Measurements from ENCODE around the gene LPCAT1. TPM values are rescaled to one million over a fixed set of nuclear protein-coding genes. Genes with fewer than 3 reads are reported as not detected.
A peak's percentile ranks its signal among the peaks of the same experiment; 100 is the strongest.

The LPCAT1 gene
- total RNA-seq, 1 donor from 2014 or later = 45.7 TPM

DNA sequence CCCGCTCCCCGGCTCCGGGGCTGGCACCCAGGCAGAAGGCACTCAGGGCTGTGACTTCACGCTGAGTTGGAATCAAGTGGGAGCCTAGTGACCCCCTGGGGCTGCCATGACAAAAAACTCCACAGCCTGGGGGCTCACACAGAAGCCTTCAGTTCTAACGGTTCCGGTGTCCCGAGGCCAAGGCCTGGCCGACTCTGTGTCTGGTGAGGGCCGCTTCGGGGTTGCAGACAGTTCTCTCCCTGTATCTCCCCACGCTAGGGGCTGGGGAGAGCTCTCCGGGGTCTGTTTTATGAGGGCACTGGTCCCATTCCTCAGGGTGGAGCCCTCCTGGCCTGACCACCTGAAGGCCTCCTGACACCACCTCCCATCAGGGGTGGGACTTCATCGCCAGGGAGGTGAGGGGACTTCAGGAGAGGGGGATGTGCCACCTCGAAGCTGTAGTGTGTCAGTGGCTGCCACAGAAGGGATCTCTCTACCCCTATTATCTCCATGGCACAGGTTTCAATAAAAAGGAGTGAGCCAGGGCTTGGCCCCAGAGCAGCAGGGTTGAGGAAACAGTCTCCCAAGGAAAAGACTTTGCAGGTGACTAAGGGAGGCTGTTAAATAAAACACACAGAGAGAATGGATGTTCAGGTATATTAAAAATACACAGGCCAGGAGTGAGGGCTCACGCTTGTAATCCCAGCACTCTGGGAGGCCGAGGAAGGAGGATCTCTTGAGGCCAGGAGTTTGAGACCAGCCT is 77.0 kb downstream of the LPCAT1 start:
- peak; percentile 81 for DNase-seq (ENCODE audit: low spot score)

DNA sequence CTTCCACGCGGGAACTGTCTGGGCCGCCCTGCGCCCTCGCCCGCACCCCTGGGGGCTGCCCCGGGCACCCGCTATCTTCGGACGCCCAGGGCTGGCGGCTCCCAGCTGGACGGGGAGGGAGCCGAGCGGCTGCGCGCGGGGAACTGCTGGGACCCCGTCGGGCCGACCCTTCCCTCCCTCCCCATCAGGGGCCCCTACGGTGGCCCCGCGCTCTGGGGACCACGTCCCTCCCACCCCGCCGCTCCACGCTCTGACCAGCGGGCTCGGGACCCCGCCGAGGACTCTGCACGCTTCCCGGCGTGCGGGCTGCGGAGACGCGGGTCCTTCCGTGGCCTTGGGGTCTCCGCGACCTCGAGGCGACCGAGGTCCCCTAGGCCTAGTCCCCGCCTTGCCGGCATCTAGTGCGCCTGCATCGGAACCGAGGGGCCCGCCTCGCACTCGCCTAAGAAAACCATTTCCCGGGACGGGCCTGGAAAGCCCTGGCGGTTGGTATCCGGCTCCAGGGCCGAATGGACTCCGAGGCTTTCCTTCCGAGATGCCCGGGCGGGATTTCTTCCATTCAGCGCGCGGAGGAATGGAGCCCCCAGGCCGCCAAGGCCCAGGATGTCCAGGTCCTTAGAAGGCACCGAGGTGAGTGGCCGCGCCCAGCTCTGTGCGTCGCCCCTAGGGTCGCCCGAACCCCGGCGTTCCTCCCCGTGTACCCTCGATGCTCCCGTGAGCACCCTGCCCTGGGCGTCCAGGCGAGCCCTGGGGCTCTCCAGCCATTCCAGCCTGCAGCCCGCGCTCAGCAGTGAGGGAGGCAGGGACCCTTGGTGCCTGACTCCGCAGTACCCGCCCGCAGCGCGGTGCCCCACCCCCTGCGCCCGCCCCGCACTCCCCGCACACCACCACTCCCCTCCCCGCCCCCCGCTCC is 77.8 kb downstream of the LPCAT1 start:
- peak; percentile 83 for DNase-seq (ENCODE audit: low spot score)

DNA sequence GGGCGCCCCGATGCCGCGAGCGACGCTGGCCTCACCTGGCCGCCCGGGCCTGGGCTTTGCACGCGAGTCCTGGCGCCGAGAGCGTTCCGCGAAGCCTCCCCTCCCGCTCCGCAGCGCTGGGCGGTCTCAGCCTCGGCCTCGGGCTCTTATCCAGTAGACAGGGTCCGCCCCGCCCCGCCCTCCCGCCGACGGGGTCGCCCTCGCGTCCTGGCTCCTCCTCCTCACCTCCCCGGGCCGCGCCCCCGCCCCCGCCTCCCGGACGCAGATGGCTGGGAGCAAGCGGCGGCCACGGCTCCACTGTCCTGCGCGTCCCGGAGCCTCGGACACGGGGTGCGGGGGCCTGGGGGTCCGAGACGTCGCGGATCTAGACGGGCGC is 78.5 kb downstream of the LPCAT1 start, which contains the start of gene SLC6A3:
Gene SLC6A3, minus strand, starts transcription at position 128 of the 376 bp plus-strand sequence. CDS start 2,243 bp downstream, outside the sequence.
- peak; percentile 85 for DNase-seq (ENCODE audit: low spot score)

DNA sequence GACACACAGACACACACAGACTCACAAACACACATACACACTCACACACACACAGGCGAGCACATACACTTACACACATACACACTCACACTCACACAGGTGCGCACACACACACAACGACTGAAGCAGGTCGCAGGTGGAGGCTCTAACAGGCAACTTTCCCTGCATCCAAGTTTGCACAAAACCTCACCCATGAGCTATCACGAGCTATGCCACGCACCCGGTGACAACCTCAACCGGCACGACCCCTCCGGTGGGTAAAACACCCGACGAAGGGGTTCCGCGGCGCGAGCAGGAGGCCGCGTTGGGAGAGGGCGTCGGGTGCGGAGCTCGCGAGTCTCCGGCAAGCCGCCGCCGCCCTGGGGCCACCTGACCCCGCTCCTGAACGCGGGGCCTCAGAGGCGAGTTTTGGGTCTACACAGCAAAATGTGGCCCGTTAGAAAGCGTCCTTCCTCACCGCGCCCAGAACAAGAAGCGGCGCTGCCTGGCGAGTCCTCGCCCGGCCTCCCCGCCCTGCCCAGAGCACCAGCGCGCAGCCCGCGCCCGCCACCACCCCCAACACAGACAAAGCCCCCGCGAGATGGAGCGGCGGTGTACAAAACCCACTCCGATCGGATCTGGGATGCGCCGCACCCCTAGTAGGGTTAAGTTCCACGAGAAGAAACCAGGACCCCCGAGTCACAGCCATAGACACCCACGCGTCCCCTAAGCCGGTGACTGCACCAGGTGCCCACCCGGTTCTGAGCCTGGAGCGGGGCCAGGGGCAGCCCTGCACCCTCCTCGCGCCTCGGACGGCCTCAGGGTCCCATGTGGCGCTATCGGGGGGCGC is 79.2 kb downstream of the LPCAT1 start:
- DNase-seq (ENCODE audit: low spot score) = peak; percentile 80

DNA sequence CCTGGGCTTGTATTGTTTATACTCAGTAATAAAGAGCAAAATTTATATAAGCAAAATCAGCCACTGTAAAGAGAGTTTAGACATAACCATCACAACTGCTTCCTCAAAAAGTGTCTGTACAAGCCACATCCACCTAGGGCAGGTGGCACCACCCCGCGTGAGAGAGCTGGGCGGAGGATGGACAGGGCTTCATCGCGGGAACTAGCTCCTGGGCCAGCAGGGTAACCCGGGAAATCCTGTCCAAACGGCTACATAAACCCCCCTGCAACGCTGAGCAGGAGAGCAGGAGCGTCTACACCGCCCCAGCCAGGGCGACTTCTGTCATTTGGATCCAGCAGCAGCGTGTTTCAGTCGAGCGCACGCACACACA is 79.8 kb downstream of the LPCAT1 start:
- no peak for DNase-seq (ENCODE audit: low spot score)

DNA sequence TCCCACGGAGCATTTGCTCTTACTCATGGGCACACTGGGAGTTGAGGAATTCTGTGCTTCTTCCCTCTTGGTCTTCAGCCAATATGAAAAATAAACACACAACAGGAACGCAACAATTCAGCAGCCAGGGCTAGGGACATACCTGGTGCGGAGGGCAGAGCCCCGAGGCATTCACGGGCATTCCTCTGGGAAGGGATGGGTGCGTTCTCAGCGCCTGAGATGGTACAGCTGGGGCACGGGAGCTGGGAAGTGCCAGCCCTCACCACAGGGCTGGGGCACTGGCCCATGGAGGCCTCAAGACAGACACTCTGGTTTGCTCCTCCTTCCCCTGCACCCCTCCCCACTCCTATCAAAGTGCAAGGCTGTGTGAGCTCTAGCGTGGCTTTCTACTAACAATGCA is 80.6 kb downstream of the LPCAT1 start:
- no peak for DNase-seq (ENCODE audit: low spot score)

DNA sequence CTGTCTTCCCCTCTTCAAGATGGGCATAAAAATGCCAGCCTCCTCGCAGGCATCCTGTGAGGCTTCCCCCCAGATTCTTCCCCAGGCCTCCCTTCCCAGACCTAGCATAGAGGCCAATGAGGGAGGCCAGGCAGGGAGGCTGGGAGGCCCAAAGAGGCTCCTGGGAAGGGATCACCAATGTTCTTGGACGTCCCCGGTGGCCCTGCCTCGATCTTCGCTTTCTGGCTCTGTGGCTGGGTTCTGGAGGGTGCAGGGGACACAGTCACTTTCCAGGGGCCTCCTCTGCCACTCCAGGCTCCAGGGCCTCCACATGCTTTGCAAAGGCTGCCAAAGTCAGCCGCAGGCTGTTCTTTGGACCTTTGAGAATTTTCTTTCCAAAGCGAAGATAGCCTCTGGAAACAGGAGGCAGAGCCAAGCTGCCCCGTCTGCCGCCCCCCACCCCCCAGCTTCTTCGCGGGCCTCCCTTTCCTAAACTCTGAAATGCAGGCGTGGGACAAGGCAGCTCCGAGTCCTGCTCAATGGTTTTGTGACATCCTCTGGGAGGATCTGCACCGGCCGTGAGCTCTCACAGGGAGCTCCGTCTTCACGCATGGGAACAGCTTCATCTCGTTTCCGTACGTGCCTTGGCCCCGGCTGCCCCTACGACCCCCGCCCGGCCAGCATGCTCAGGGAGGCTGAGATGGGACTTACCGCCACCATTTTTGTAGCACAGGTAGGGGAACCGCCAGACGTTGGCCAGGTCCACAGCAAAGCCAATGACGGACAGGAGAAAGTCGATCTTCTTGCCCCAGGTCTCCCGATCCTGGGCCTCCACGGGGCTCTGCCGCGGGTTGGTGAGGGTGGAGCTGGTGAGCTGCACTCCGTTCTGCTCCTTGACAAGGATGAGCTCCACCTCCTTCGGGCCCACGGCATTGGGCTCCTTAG is 81.3 kb downstream of the LPCAT1 start:
- DNase-seq (ENCODE audit: low spot score) = peak; percentile 85

DNA sequence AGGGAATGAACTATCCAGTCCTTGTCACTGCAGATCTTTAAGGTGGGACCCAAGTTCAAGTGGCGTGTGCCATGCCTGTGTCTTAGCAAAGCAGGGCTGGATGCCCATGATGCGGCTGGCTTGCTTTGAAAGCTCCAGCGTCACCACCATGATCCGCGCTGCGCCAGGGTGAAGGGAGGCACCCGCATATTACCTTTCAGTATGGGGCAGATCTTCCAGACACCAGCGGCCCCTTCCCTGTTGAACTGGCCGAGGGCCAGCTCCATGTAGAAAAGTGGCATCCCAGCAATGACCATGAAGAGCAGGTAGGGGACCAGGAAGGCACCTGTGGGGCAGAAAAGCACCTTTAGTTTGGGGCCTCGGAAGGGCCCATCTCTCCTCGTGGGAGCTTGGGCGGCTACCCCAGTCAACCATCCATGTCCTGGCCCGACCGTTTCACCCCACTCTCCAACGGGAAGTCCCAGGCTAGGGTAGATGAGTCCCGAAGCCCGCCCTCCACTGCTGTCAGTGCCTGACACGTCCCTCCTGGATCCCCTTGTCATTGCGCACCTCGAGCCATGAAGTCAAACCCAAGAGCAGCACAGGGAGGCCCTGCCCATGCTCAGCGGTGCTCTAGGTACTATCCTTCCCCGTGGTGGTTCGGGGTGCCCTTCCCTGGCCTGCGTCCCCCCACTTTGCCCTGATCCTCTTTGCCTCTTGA is 82.4 kb downstream of the LPCAT1 start:
- DNase-seq (ENCODE audit: low spot score) = peak; percentile 86

DNA sequence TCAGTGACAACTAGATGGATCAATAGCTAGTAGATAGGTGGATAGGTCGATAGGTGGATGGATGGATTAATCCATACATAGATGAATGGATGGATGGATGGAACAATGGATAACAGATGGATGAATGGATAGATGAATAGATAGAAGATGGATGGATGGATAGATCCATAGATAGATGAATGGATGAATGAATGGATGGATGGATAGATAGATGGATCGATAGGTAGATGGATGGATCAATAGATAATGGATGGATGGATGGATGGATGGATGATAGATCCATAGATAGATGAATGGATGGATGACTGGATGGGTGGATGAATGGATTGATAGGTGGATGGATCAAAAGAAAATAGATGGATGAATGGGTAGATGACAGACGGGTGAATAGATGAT is 83.7 kb downstream of the LPCAT1 start:
- DNase-seq (ENCODE audit: low spot score) = no peak

DNA sequence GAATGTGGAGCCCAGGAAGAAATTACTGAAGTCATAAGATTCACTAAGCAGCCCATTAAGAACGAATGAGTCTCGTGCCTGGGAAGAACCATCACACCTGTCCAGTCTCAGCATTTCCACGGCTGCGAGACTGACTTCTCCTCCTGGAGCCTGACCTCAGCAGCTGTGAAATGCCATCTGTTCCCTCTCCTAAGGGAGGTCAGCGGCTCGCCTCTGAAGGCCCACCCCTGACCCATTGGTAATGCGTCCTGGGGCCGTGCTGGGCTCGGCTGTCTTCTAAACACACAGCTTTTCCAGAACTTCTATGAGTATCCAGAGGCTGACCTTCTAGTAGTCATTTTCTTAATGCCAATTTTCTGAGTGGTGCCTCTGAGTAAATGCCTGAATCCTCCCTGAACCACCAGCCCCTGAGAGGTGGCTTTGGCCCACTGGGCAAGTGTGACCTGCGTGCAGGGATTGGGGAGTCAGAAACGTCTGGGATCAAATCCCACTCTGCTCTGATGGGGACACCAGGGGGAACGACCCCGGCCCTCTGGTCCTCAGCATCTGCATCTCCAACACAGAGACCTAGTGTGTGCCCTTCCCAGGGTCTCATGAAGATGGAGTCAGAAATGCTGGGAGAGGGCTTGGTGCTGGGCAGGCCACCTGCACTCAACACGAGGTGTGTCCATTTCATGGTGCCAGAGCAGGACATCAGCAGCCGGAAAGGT is 84.2 kb downstream of the LPCAT1 start:
- DNase-seq (ENCODE audit: low spot score) = peak; percentile 51

DNA sequence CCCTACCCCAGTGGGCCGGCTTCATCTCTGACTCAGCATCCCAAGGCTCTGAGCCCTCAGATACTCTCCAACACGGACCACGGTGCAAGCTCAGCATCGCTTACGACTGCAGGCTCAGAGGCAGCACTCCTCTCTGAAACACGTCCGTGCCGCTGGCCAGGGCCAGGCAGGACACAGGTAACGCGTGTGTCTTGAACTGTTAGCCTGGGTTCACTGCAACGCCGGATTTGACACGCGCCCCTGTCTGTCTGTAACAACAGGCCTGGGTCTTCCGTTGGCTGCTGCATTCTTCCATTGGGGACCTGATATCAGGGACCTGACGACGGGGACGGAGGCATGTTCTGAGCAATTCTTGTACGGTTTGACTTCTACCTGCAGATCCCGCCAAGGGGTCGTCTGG is 84.9 kb downstream of the LPCAT1 start:
- DNase-seq (ENCODE audit: low spot score) = no peak

DNA sequence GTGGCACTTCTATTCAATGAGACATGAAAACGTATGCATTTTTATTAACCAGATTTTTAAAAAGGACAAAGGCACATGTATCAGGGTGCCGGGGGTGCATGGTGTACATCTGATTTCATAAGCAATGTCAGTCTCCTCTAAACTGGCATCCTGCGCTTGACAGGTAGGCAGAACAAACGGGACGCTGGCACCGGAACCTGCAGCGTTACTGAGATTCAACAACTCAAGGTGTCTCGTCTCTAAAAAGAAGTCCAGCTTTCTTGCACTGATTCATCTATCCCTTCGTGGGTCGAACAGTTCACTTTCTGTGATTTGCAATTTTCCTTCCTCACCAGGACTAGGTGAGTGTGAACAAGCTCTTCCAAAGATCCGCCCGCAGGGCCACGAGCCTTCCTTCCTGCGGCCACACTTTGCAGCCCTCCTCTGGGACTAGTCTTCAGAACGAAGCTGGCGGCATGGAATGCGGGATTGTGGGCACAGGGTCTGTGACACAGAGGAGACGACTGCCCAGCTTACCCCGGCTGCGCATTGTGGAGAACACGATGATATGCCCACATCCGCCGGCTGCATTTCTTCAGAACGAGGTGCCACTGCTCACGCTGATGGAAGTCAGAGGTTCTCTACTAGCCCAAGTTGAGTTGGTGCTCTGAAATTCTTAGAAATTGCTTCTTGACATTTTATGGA is 85.7 kb downstream of the LPCAT1 start:
- DNase-seq (ENCODE audit: low spot score) = peak; percentile 87

DNA sequence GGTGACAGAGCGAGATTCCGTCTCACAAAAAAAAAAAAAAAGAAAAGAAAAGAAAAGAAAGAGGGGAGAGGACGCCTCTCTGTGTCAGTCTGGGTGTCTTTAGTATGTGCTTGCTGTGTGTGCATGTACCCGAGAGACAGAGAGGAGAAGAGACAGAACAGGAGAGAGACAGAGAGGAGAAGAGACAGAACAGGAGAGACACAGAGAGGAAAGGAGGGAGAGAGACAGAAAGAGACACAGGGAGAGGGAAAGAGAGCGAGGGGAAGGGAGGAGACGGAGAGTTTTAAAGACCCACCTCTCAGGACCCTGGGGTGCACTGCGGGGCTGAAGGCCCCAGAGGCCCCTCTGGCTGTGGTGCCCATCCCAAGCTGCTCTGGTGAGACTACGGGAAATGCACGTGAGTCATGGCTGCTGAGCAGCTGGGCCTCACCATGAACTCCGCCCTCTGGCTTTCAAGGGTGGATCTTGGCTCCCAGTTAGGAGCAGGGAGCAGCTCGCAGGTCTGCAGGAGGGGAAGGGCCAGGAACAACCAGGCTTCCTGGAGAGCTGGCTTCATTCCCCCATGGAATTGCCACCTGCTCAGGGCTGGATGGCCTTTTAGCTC is 86.4 kb downstream of the LPCAT1 start:
- no peak for DNase-seq (ENCODE audit: low spot score)

DNA sequence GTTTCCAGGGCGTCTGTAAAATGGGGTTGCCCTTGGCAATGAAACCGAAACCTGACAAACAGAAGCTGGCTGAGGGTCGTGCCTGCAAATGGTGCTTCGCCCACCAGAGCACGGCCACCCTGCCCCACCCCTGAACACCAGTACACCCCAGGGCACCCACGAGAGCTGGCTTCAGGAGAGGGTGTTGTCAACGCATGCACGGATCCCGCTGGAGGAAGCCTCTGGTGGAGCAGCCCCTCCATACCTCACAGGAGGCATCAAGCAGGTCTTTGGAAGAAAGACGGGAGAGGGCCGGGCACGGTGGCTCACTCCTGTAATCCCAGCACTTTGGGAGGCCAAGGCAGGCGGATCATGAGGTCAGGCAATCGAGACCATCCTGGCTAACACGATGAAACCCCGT is 87.1 kb downstream of the LPCAT1 start:
- DNase-seq (ENCODE audit: low spot score) = no peak

DNA sequence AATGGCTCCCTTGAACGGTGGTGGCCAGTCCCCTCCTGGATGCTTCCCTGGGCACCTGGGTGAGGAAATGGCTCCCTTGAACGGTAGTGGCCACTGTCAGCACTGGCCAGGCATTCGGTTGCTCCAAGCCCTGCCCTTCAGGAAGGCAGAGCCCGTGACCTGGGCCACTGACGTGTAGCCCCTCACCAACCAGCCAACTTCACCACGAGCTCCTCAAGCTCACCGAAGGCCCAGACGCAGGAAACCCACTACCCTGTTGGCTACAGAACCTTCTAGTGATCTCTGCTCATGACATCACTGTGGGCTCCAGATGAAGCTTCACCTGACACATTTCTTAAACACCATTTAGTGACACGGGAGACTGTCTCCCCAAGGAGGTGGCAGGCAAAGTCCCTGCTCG is 87.7 kb downstream of the LPCAT1 start:
- peak; percentile 79 for DNase-seq (ENCODE audit: low spot score)

DNA sequence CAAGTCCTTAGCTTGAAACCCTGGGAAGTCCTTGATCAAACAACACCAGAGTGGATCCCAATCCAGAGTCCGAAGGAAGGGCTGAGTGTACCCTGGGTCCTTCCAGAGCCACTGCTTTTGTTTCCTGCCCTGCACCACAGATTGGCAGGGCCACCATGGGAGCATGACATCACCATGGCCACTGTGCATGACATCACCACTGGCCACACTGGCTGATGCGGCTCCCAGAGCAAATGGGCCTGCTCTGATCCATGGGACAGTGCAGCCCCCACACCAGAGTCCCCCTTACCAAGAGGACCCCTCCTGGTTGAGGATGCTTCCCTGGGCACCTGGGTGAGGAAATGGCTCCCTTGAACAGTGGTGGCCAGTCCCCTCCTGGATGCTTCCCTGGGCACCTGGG is 88.4 kb downstream of the LPCAT1 start:
- peak; percentile 86 for DNase-seq (ENCODE audit: low spot score)

DNA sequence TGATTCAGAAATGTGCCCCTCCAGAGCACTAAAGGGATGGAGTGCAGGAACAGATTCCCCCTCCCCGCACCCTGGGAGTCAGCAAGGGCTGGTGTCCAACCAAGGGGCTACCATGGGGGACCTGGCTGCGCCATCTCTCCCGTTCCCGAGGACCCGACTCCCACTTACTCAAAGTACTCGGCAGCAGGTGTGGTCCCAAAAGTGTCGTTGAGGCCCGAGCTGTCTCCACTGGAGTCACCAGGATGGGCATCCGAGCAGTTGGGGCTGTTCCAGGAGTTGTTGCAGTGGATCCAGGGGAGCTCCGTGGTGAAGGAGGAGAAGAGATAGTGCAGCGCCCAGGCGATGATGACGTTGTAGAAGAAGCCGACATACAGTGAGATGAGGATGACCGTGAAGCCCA is 91.5 kb downstream of the LPCAT1 start:
- peak; percentile 80 for DNase-seq (ENCODE audit: low spot score)

DNA sequence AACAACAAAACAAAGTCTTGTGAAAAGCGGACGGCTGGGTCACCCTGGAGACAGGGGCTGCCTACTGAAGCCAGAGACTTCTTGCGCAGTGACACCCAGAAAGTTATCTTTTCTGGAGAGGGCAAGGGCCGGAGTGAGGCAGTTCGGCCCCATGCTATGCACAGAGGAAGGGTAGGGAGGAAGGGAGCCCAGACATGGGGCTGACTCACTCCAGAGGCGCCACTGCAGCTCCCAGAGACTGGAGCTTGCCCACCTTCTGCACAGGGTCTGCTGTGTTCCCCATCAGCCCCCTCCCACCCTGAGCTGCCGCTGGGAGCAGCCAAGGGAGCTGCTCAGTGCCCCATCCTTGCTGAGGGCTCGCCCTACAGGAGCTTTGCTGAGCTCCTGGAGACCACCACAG is 91.9 kb downstream of the LPCAT1 start:
- DNase-seq (ENCODE audit: low spot score) = peak; percentile 59

Data from mesenteric fat pad (tissue), 1 donor.